Ramos (cell line): ENCODE data around the gene PSG5.
"Not testable (repeated sequence)": the region's sequence is repeated elsewhere in the genome, so short reads cannot be mapped to it uniquely, and the experiment has no call there.

ENCODE experiments used
- in situ Hi-C: fragments of 300-500 bp; cut with MboI; formaldehyde crosslinking; loops from one replicate; pipeline ENCODE4 v1.14.3; 2022; ENCODE audit warnings: low sequenced_read_pairs; ENCODE audit not compliant: unreplicated experiment

The PSG5 gene

GRCh38 chr19:43192381-43193155 is 6.2 kb upstream of the PSG5 start:
- in situ Hi-C loops, result not testable (repeated sequence)

GRCh38 chr19:43188092-43188491 is 1.8 kb upstream of the PSG5 start:
- in situ Hi-C loops, result not testable (repeated sequence)

- in situ Hi-C loops, result not testable (repeated sequence)
Measured at GRCh38 chr19:43181869-43182771, 4.2 kb downstream of the PSG5 start.

GRCh38 chr19:43179569-43180147 is 6.7 kb downstream of the PSG5 start:
- in situ Hi-C loops, result not testable (repeated sequence)

- in situ Hi-C loops, result not testable (repeated sequence)
Measured at GRCh38 chr19:43178577-43178976, 7.8 kb downstream of the PSG5 start.

GRCh38 chr19:43165906-43166305 is 20.4 kb downstream of the PSG5 start:
- in situ Hi-C loops, result not testable (repeated sequence)

GRCh38 chr19:43163135-43163534 is 23.2 kb downstream of the PSG5 start:
- in situ Hi-C loops, result not testable (repeated sequence)

GRCh38 chr19:43162261-43162660 is 24.1 kb downstream of the PSG5 start:
- in situ Hi-C loops, result not testable (repeated sequence)

- in situ Hi-C loops, result no loop called here
Measured at GRCh38 chr19:43152214-43152613, 34.1 kb downstream of the PSG5 start.

- in situ Hi-C loops, result not testable (repeated sequence)
Measured at GRCh38 chr19:43149788-43150187, 36.5 kb downstream of the PSG5 start.

- in situ Hi-C loops, result no loop called here
Measured at GRCh38 chr19:43148233-43148632, 38.1 kb downstream of the PSG5 start.

- in situ Hi-C loops, result not testable (repeated sequence)
Measured at GRCh38 chr19:43141763-43142162, 44.6 kb downstream of the PSG5 start.

- in situ Hi-C loops, result no loop called here
Measured at GRCh38 chr19:43132696-43133095, 53.6 kb downstream of the PSG5 start.

- in situ Hi-C loops, result not testable (repeated sequence)
Measured at GRCh38 chr19:43131281-43131842, 55.0 kb downstream of the PSG5 start.

- in situ Hi-C loops, result not testable (repeated sequence)
Measured at GRCh38 chr19:43129197-43129596, 57.1 kb downstream of the PSG5 start.

- in situ Hi-C loops, result not testable (repeated sequence)
Measured at GRCh38 chr19:43127336-43127735, 59.0 kb downstream of the PSG5 start.

GRCh38 chr19:43126720-43127119 is 59.6 kb downstream of the PSG5 start:
- in situ Hi-C loops, result no loop called here

- in situ Hi-C loops, result no loop called here
Measured at GRCh38 chr19:43124360-43124759, 62.0 kb downstream of the PSG5 start.

- in situ Hi-C loops, result not testable (repeated sequence)
Measured at GRCh38 chr19:43120433-43121026, 65.8 kb downstream of the PSG5 start.

- in situ Hi-C loops, result not testable (repeated sequence)
Measured at GRCh38 chr19:43119526-43119925, 66.8 kb downstream of the PSG5 start.
